ENCODE measurements around the gene GCH1.

- TF ChIP-seq CTCF (IDR thresholded peaks at IDR 0.05; ENCODE audit: insufficient read depth, low read depth, low read length) (no peak), EZH2 (IDR thresholded peaks at IDR 0.05; ENCODE audit: insufficient read depth, low read length) (no peak)
These were observed 20.1 kb downstream of the GCH1 start for GRCh38 chr14:54882521-54882920.
